NT2/D1 (cell line): ENCODE results near the gene MOB2.

Experiments
- YY1 ChIP-seq: IDR thresholded peaks from 2 replicates; pipeline ENCODE4 v1.6.1; 2011; ENCODE audit not compliant: insufficient read length, insufficient read depth
- ZNF274 ChIP-seq: IDR thresholded peaks from 2 replicates; pipeline ENCODE4 v1.6.1; 2011; ENCODE audit warnings: mild to moderate bottlenecking, low read depth, low read length

- TF ChIP-seq ZNF274 (no peak), YY1 (no peak)
Measured at GRCh38 chr11:1504138-1504537, 17.6 kb upstream of the MOB2 start.
